ENCODE data around the gene PIAS1.
"Not testable (repeated sequence)": the region's sequence is repeated elsewhere in the genome, so short reads cannot be mapped to it uniquely, and the experiment has no call there.

Gene PIAS1

DNA sequence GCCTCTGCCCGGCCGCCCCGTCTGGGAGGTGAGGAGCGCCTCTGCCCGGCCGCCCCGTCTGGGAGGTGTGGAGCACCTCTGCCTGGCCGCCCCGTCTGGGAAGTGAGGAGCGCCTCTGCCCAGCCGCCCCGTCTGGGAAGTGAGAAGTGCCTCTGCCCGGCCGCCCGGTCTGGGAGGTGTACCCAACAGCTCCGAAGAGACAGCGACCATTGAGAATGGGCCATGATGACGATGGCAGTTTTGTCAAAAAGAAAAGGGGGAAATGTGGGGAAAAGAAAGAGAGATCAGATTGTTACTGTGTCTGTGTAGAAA lies 168.3 kb downstream of the PIAS1 start:
- not testable (repeated sequence) for DNase-seq

DNA sequence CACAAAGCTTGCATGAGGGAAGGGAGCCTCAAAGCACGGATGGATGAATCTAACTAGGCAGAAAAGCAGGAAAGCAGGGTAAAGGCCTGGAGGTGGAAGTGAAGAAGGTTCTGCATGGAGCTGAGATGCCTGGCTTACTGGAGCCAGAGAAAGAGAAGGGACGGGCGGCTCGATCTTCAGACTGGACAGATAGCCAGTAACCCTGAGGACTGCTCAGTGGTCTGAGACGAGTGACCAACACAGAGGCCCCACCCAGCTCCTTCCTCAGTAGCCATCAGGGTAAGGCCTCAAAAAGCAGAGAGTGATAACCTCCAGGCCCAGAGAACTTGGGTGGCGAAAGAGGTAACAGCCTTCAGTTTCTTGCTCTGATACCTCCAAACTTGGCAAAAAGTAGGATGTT lies 169.1 kb downstream of the PIAS1 start:
- DNase-seq = no peak

DNA sequence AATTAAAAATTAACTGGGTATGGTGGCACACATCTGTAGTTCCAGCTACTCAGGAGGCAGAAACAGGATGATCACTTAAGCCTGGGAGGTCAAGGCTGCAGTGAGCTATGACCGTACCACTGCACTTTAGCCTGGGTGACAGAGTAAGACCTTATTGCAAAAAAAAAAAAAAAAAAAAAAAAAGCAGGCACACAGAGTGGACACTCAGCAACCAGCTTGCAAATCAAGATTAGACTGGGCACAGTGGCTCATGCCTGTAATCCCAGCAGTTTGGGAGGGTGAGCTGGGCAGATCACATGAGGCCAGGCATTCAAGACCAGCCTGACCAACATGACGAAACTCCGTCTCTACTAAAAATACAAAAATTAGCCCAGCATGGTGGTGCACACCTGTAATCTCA lies 170.0 kb downstream of the PIAS1 start:
- no peak for DNase-seq

DNA sequence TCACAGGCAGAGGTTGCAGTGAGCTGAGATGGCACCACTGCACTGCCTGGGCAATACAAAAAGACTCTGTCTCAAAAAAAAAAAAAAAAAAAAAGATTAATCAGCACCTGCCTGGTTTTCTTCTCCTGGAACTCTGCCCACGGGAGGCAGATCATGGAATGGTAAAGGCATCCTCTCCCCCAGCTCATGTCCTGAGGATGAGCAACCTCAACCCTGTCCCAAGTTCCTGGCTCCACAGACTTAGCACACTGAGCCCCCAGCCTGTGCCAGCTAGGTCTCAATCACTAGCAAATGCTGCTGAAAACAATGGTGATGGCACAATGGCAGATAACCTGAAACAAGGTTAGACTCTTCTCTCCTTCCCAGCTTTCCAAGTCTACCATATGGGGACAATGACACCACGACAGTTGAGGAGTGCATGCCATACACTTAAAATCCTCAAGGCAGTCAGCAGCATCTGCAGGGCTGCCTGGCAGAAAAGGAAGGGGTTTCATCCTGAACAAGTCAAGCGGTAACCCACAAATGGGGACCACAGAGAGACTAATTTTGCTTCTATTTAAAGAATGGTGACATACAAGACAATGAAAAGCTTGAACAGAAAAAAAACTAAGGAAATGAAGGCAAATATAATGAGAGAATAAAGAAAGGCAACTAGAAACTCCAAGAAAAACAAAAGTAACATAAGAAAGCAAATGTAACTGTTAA lies 170.6 kb downstream of the PIAS1 start:
- no peak for DNase-seq

DNA sequence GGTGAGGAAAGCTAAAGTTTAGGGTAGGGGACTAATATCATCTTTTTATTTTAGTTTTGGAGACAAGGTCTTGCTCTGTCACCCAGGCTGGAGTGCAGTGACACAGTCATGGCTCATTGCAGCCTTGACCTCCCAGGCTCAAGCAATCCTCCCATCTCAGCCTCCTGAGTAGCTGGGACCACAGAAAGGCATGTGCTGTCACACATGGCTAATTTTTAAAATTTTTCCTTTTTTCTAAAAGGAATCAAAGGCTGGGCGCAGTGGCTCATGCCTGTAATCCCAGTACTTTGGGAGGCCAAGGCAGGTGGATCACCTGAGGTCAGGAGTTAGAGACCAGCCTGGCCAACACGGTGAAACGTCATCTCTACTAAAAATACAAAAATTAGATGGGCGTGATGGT lies 171.3 kb downstream of the PIAS1 start:
- DNase-seq = not testable (repeated sequence)

DNA sequence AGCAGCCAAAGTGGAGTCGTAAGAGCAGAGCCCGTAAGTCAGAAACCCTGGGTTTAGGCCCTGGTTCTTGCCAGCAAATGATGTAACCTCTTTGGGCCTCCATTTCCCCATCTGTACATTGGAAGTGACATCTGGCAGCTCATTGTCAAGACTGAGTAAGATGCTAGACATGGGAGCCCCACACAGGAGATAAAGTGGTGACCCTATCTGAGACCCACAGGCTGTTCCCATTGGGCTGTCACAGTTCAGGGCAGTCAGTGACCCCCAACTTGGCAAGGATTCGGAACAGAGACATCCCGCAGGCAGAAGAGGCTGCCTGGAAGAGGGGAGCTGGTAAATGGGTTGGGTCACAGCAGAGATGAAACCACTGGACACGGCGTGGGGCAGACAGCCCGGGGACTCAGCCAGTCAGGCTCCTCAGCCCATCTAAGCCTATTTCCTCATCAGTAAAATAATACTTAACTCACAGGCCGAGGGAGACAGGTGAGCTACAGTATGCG lies 173.6 kb downstream of the PIAS1 start:
- DNase-seq = no peak

DNA sequence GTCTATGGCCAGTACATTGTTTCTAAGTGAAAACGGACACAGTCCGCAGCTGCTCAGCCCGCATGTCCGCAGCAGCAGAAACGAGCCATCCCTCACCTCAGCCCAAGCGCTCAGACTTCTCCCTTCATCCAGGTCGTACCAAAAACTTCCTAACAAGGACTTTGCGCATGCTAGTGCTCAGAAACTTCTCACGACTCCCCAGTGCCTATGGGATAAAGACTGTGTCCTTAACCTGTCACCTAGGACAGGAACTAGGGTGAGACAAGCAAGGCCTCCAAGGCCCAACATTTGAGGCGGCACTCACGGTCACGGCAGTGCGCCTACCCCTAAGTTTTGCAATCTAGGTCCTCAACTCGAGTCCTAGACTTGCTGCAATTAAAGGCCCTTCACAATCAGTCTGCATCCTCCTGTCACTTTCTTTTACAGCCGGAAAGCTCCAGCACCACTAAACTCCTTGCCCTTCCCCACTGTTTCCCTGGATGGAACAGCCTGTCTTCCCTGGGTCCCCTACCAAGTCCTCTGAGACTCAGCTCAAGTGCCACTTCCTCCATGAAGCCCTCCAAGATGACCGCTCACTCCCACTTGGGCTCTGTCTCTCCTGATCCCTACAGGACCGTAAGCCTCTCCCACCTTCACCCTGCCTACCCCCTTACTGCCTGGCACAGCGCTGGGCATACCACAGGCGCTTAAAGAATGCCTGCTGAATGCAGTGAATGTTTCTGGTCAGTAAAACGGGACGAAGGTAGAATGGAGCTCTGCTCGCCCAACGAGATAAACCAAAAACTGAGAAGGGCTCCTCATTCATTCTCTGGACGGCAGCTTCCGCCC lies 174.2 kb downstream of the PIAS1 start:
- no peak for DNase-seq

DNA sequence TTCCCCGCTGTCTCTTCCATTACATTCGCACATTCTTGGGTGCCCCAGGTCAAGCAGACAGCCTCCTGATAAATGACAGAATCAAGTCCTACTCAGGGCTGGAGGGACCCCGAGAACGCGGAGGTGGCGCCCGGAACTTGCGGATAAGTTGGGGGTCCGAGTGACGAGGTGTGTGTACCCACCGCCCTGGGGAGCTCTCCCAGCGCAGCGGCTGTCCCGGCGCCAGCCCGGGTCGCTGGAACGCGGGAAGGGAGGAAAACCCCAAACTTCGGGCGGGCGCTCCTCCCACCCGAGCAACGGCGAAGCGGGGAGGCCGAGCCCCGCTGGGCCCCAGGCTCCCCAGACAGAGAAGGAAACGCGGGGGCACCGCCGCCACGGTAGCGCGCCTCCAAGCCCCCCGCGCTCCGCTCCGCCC lies 174.9 kb downstream of the PIAS1 start:
- no peak for DNase-seq

DNA sequence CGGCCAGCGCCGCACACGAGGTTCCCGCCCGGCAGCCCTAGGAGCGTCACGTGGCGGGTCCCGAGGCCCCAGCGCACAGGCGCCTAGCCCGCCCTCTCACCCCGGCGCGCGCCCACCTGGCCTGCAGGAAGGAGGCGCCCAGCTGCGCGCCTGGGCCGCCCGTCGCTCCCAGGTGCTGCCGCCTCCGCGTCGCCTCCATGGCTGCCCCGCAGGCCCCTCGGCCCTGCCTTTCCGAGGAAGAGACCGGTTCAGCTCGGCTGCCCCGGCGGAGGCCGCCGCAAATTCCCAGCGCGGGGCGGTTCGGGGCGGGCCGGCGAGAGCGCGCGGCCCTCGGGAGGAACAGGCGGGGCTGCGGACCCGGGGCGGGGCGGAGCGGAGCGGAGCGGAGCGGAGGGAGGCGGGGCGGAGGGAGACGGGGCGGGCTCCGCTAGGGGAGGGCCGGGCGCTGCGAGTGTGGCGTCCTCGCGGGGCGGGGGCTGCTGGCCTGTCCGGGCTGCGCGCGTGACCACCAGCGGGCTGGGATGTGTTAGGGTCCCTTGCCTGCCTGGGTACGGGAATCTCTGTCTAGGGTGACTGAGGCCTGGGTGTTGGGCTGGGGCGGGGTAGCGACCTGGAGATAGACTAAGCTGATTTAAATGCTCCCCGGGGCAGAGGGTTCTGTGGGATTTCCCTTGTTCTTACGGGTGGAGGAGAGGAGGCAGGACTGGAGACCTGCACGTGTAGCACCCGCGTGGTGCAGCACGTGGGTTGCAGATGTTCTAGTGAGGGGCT lies 175.5 kb downstream of the PIAS1 start, which contains the start of gene CLN6:
CLN6 (minus strand) TSS at position 343 of the 771 bp plus-strand sequence; CDS start at position 199, 144 bp downstream.
- peak; percentile 34 to 58 for DNase-seq

DNA sequence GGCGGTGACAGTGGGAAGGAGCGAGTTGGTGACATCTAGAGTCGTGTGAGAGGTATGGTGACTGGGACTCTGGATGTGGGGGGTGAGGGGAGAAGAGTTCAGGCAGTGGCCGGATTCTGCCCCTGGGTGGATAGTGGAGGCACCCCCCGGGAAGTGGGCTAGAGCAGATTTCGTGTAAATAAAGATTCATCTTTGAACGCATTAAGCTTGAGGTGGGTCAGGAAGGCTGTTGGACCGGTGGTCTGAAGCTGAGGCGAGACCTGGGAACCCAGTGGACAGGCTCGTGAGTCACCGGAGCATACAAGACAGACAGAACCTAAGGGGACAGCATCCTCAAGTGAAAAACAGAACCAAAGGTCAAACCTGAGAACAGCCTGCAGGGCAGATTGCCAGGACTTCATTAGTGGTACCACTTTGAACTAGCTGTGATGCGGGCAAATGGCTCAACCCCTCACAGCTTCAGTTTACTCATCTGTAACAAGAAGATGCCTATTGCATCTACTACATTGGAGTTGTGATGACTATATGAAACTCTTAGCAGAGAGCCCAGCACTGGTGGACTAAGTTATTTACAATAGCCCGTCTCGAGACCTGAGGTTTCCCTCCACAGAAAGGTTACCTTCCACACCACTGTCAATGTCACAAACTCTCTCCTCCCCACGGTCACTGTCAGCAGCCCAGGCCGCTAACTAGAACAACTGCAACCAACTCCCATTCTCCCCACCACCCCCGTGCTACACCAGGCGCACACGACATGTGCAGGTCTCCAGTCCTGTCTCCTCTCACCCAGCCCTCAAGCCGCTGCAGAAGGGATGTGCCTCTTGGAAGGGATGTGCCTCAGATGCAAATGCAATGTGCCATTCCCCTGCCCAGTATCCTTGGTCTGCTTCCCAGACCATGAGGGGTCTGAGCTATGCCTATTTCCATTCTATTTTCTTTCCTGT lies 176.3 kb downstream of the PIAS1 start:
- no peak for DNase-seq

DNA sequence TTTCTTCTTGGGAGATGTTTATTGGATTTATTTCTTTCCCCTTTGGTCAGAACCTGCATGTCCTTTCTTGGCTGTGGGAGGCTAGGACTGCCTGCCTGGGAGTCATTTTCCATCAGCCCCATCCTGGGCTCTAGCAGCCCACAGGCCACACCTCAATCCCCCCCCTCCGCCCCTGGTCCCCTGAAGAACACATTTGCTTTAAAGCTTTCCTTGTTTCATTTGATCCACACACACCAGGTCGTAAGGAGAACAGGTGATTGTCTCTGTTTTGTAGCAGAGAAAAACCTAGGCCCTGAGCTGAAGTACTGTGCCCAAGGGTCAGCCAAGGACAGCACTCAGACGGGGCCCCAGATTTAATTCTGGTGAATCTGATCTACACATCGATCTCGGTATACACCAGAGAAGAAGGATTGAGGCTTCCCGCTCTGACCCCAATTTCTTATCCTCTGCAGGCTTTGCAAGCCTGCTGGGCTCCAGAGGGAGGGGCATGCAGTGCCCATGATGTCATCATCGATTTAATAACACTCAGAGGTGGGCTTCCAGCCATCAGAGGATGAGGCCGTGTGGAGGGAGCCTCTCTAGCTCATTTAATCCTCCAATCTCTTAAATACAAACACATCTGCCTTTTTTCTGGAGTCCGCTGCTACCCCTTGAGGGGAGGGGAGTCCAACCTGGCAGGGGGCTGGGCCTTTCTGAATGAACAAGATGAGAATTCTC lies 177.1 kb downstream of the PIAS1 start:
- no peak for DNase-seq

DNA sequence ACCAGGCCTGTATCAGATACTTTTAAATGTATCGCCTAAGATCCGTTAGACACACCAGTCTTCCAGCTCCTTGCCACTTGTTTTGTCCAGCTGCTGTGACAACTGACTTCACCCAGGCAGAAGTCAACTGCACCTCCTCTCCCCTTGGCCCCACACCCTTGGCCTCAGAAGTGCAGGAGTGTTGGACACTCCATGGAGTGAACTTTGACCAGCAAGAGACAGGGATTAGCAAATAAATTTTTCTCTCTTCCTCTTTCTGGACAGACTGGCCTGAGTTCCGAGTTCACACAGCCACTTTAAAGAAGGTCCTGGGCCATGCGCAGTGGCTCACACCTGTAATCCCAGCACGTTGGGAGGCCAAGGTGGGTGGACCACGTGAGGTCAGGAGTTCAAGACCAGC lies 178.3 kb downstream of the PIAS1 start:
- no peak for DNase-seq

DNA sequence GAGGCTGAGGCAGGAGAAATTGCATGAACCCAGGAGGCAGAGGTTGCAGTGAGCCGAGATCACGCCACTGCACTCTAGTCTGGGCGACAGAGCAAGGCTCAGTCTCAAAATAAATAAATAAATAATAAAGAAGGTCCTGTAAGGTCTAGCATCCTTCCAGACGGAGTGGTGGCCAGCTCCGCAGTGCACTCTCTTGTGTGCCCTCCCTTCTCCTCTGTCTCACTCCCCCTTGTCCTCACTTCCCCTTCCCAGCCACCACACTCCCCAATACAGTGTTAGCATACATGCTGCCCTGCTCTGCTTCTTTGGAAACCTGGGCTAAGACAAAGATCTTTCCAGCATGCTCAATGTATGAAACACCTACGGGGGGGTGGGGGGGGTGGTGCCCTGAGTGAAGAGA lies 178.8 kb downstream of the PIAS1 start:
- no peak for DNase-seq

DNA sequence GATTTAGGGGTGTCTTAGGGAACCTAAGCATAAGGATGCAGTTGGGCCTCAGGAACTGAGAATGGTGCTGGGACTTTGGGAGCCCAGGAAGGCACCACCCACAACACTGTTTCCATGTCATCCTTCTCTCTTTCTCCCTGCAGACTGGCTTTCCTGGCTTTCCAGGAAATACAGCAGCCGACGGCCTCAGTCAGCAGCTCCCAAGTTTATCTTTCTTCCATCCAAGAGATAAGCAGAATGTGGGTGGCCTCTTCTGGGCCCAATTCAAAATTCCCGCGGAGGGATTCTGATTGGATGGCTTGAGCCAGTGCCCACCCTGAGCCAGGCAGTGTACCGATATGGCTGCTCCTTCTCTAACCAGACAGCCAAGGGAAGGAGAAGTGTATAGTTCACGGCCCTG lies 179.9 kb downstream of the PIAS1 start:
- DNase-seq = no peak

DNA sequence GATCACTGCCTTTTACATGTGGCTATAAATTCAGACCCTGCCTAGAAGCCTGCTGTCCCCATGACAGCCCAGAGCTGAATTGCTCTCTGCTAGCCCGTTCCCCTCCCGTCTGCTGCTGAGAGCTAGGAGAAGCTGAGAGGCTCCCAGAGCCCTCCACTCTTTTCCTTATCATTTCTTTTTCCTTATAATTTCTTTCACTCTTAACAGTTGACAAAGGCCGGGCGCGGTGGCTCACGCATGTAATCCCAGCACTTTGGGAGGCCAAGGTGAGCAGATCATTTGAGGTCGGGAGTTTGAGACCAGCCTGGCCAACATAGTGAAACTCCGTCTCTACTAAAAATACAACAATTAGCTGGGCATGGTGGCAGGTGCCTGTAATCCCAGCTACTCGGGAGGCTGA lies 180.4 kb downstream of the PIAS1 start:
- not testable (repeated sequence) for DNase-seq

DNA sequence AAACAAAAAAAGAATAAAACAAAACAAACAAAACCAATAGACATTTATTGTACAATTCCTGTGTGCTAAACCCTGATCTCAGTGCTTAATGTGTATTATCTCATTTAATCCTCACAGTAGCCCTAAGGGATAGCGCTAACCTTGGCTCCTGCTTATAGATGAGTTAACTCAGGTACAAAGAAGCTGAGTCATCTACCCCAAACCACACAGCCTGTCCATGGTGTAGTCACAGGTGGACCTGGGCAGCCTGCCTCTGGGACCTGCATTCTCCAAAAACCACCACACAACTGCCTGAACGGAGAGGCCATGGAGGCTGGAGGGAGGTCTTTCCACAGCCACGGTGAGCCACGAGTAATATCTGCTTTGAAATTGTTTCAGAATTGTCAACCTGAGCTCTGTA lies 180.9 kb downstream of the PIAS1 start:
- DNase-seq = no peak

DNA sequence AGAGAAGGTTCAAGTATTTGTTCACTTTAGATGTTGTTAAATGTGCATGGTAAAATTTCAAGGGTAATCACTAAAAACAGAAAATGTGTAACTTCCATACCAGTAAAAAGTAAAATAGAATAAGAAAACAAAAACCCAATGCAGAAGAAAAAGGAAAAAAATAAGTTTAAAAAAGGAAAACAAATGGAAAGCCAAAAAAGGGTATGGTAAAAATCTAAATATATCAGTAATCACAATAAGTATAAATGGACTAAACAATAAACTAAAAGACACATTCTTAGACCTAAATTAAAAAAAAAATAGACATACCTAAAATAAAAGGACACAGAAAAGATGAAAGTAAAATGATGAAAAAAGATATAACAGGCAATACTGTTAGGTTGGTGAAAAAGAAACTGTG lies 184.9 kb downstream of the PIAS1 start:
- no peak for DNase-seq

DNA sequence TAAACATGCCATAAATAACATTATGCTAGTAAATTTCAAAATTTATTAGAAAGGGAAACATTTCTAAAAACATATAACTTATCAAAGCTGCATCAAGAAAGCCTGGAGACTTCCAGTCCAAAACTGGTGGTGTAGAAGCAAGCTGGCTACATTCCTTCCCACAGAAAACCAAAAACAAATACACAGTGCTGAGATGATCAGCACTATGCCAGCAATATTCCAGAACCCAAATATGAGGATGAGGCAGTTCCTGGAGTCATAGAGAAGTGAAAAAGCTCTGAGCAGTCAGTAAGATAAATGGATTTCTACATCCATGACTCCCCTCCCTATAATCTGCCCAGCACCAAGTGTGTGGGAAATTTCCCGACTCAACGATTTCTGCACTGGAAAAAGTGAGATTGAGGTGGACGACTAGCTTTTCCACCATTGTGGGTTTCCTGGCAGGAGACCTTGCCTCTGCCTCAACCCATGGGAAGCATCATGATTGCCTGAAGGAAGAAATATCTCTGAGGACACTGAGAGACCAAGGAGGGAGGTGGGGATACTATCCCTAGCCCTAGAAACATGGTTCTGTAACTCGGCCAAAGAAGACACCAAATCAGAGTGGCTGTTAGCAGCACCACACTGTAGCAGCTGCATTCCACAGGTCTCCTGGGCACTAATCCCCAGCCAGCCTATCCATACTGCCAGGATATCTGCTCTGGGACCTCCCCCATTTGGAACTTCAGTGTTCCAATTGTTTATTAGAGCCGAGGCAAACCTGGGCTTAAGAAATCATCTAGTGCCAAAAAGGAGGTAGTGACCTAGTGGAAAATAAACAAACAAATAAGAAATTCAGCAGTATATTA lies 187.2 kb downstream of the PIAS1 start:
- no peak for DNase-seq

Measured in NCI-H1930 (cell line).